SK-N-SH treated with all-trans-retinoic acid at 6 μM for 48 hours (cell line): Measurements from ENCODE around the gene TRIM2.
A peak's percentile ranks its signal among the peaks of the same experiment; 100 is the strongest.

ENCODE experiments used
- ATAC-seq: fragments of 200-7000 bp; cut with Tn5 transposase; 3 replicates; pipeline ENCODE4 v1.9.1; 2020; ENCODE audit warnings: mild to moderate bottlenecking, moderate library complexity
- ARNTL ChIP-seq: fragments of 450-650 bp; formaldehyde crosslinking; IDR thresholded peaks from 2 replicates; pipeline ENCODE4 v1.5.0; 2020; ENCODE audit warnings: low read depth, mild to moderate bottlenecking, moderate library complexity, borderline replicate concordance
- BACH2 ChIP-seq: fragments of 250-450 bp; sonication (Bioruptor Pico); IDR thresholded peaks from 2 replicates; pipeline ENCODE4 v1.9.0; 2021; ENCODE audit warnings: mild to moderate bottlenecking, borderline replicate concordance
- CREB5 ChIP-seq: fragments of 250-450 bp; sonication (Bioruptor Pico); IDR thresholded peaks from 2 replicates; pipeline ENCODE4 v1.5.1; 2020; ENCODE audit warnings: low read depth, mild to moderate bottlenecking, moderate library complexity
- CSDC2 ChIP-seq: fragments of 250-450 bp; sonication (Bioruptor Pico); IDR thresholded peaks from 2 replicates; pipeline ENCODE4 v1.5.0; 2020; ENCODE audit warnings: mild to moderate bottlenecking, moderate library complexity
- ESRRG ChIP-seq: fragments of 250-450 bp; sonication (Bioruptor Pico); IDR thresholded peaks from 2 replicates; pipeline ENCODE4 v1.6.1; 2021; ENCODE audit warnings: mild to moderate bottlenecking
- GLIS3 ChIP-seq: fragments of 250-450 bp; sonication (Bioruptor Pico); IDR thresholded peaks from 2 replicates; pipeline ENCODE4 v1.5.0; 2020; ENCODE audit warnings: mild to moderate bottlenecking, moderate library complexity
- ISL1 ChIP-seq: fragments of 250-450 bp; sonication (Bioruptor Pico); IDR thresholded peaks from 2 replicates; pipeline ENCODE4 v2.1.2; 2022; ENCODE audit warnings: mild to moderate bottlenecking, moderate library complexity
- OSR1 ChIP-seq: fragments of 250-450 bp; sonication (Bioruptor Pico); IDR thresholded peaks from 2 replicates; pipeline ENCODE4 v1.8.0; 2022; ENCODE audit warnings: moderate library complexity, mild to moderate bottlenecking, inconsistent platforms
- POU6F1 ChIP-seq: fragments of 250-450 bp; sonication (Bioruptor Pico); IDR thresholded peaks from 2 replicates; pipeline ENCODE4 v1.8.0; 2021; ENCODE audit warnings: low read depth, mild to moderate bottlenecking, moderate library complexity, borderline replicate concordance
- PPARA ChIP-seq: fragments of 250-450 bp; sonication (Bioruptor Pico); IDR thresholded peaks from 2 replicates; pipeline ENCODE4 v1.5.0; 2020; ENCODE audit warnings: mild to moderate bottlenecking, borderline replicate concordance
- RARB ChIP-seq: fragments of 250-450 bp; sonication (Bioruptor Pico); IDR thresholded peaks from 2 replicates; pipeline ENCODE4 v1.8.0; 2021; ENCODE audit warnings: mild to moderate bottlenecking, moderate library complexity
- SNAI2 ChIP-seq: fragments of 250-450 bp; sonication (Bioruptor Pico); IDR thresholded peaks from 2 replicates; pipeline ENCODE4 v1.5.0; 2020; ENCODE audit warnings: mild to moderate bottlenecking, moderate library complexity
- TCF4 ChIP-seq: fragments of 250-450 bp; sonication (Bioruptor Pico); IDR thresholded peaks from 2 replicates; pipeline ENCODE4 v1.8.0; 2021; ENCODE audit warnings: mild to moderate bottlenecking, moderate library complexity, borderline replicate concordance
- TOX ChIP-seq: fragments of 250-450 bp; sonication (Bioruptor Pico); IDR thresholded peaks from 2 replicates; pipeline ENCODE4 v1.8.0; 2021; ENCODE audit warnings: mild to moderate bottlenecking, moderate library complexity, borderline replicate concordance
- TSHZ2 ChIP-seq: fragments of 250-450 bp; sonication (Bioruptor Pico); IDR thresholded peaks from 2 replicates; pipeline ENCODE4 v1.5.0; 2020; ENCODE audit warnings: mild to moderate bottlenecking, moderate library complexity
- ZC3H10 ChIP-seq: fragments of 250-450 bp; sonication (Bioruptor Pico); IDR thresholded peaks from 2 replicates; pipeline ENCODE4 v1.5.1; 2021; ENCODE audit warnings: mild to moderate bottlenecking, moderate library complexity
- ZFP3 ChIP-seq: fragments of 250-450 bp; sonication (Bioruptor Pico); IDR thresholded peaks from 2 replicates; pipeline ENCODE4 v1.5.0; 2020; ENCODE audit warnings: mild to moderate bottlenecking, moderate library complexity
- ZFP30 ChIP-seq: fragments of 450-650 bp; formaldehyde crosslinking; IDR thresholded peaks from 2 replicates; pipeline ENCODE4 v1.5.0; 2022; ENCODE audit warnings: mild to moderate bottlenecking, moderate library complexity
- ZNF565 ChIP-seq: fragments of 450-650 bp; formaldehyde crosslinking; conservative IDR thresholded peaks from 2 replicates; pipeline ENCODE4 v1.5.0; 2020; ENCODE audit warnings: low read depth, mild to moderate bottlenecking, moderate library complexity
- ZNF70 ChIP-seq: fragments of 450-650 bp; formaldehyde crosslinking; IDR thresholded peaks from 2 replicates; pipeline ENCODE4 v1.5.0; 2020; ENCODE audit warnings: mild to moderate bottlenecking, moderate library complexity
- ZNF8 ChIP-seq: fragments of 450-650 bp; formaldehyde crosslinking; IDR thresholded peaks from 2 replicates; pipeline ENCODE4 v1.5.0; 2020; ENCODE audit warnings: mild to moderate bottlenecking, moderate library complexity
- TF ChIP-seq, protein P1 (sequence below): fragments of 250-450 bp; sonication (Bioruptor Pico); IDR thresholded peaks from 2 replicates; pipeline ENCODE4 v1.8.0; 2020; ENCODE audit warnings: mild to moderate bottlenecking, moderate library complexity, borderline replicate concordance
- TF ChIP-seq, protein P2 (sequence below): fragments of 250-450 bp; sonication (Bioruptor Pico); IDR thresholded peaks from 2 replicates; pipeline ENCODE4 v1.5.1; 2021; ENCODE audit warnings: mild to moderate bottlenecking, moderate library complexity

The TRIM2 gene

DNA sequence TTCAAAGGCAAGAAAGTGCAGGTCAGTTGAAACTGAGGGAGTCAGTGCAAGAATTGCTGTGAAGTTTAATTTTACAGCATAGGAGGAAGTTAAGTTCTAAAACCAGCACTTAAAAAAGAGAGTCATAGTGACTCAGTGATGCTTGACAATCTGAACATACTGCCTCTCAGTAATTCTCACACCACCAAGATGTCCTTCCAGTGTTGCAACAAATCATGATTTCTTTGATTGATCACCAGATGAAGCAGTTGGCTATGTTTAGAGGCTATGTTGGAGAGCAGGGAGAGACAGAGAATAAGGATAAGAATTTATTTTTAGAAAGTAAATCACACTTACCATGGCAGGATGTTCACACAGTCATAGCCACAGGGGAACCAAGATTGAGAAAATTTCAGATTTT, 13.2 kb downstream of the TRIM2 start:
- TF ChIP-seq SNAI2 (CRISPR knock-in tag), result no peak
- TF ChIP-seq, protein P1, sequence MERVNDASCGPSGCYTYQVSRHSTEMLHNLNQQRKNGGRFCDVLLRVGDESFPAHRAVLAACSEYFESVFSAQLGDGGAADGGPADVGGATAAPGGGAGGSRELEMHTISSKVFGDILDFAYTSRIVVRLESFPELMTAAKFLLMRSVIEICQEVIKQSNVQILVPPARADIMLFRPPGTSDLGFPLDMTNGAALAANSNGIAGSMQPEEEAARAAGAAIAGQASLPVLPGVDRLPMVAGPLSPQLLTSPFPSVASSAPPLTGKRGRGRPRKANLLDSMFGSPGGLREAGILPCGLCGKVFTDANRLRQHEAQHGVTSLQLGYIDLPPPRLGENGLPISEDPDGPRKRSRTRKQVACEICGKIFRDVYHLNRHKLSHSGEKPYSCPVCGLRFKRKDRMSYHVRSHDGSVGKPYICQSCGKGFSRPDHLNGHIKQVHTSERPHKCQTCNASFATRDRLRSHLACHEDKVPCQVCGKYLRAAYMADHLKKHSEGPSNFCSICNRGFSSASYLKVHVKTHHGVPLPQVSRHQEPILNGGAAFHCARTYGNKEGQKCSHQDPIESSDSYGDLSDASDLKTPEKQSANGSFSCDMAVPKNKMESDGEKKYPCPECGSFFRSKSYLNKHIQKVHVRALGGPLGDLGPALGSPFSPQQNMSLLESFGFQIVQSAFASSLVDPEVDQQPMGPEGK, result no peak
- TF ChIP-seq ZFP3, result no peak
- no peak for TF ChIP-seq GLIS3 (CRISPR knock-in tag)
- no peak for TF ChIP-seq ZFP30
- no peak for TF ChIP-seq ESRRG (CRISPR knock-in tag)
- ATAC-seq, result no peak

DNA sequence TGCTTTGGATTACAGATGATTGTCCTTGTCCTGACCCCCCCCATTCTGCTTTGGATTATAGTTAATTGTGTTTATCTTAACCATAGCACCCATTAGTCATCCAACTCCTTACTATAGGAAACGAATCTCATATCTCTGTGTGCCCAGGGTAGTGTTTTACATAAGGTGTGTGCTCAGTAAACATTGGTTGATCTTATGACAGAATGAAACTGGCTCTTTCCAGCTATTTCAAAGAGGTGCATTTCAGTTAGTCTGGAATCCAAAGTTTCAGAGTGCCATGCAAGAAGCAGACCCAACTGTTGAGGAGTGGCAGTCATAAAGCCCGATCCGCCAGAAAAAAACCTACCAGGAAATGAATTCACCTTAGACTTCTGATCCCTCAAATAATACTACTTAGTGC, 14.7 kb downstream of the TRIM2 start:
- no peak for ATAC-seq
- TF ChIP-seq TSHZ2 (CRISPR knock-in tag) (no peak), CSDC2 (CRISPR knock-in tag) (no peak), ZNF70 (no peak), POU6F1 (no peak), ZFP3 (no peak), ZNF565 (CRISPR knock-in tag) (no peak), ARNTL (CRISPR knock-in tag) (no peak), TCF4 (no peak), OSR1 (CRISPR knock-in tag) (no peak), ZFP30 (no peak), TOX (CRISPR knock-in tag) (no peak), GLIS3 (CRISPR knock-in tag) (no peak), ZC3H10 (no peak), CREB5 (no peak), BACH2 (no peak), ZNF8 (CRISPR knock-in tag) (no peak)
- TF ChIP-seq, protein P1, result no peak
- TF ChIP-seq, protein P2, sequence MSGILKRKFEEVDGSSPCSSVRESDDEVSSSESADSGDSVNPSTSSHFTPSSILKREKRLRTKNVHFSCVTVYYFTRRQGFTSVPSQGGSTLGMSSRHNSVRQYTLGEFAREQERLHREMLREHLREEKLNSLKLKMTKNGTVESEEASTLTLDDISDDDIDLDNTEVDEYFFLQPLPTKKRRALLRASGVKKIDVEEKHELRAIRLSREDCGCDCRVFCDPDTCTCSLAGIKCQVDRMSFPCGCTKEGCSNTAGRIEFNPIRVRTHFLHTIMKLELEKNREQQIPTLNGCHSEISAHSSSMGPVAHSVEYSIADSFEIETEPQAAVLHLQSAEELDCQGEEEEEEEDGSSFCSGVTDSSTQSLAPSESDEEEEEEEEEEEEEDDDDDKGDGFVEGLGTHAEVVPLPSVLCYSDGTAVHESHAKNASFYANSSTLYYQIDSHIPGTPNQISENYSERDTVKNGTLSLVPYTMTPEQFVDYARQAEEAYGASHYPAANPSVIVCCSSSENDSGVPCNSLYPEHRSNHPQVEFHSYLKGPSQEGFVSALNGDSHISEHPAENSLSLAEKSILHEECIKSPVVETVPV (CRISPR knock-in tag), result no peak

DNA sequence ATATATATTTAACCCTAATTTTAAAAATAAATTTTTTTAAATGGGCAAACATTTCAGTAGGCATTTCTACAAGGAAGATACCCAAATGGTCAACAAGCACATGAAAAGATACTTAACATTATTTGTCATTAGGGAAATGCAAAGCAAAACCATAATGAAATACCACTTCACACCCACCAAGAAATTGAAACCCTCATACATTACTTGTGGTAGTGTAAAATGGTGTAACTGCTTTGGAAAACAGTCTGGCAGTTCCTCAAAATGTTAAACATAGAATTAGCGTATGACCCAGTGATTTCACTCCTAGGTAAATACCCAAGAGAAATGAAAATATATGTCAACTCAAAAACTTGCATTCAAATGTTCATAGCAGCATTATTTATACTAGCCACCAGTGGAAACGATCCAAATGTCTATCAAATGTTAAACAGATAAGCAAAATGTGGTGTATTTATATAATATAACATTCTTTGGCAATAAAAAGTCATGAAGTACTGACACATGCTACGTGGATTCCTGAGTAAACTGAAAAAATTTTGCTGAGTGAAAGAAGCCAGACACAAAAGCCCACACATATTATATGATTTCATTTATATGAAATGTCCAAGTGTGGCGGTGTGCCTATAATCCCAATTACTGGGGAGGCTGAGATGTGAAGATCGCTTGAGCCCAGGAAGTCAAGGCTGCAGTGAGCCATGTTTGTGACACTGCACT, 16.6 kb downstream of the TRIM2 start:
- TF ChIP-seq, protein P1, result no peak
- TF ChIP-seq PPARA (CRISPR knock-in tag), result no peak
- TF ChIP-seq SNAI2 (CRISPR knock-in tag), result no peak
- no peak for TF ChIP-seq ZNF8 (CRISPR knock-in tag)
- peak; percentile 89 for TF ChIP-seq ISL1 (CRISPR knock-in tag)
- peak; percentile 36; the same call in 1 of the 2 replicates for TF ChIP-seq TCF4
- TF ChIP-seq BACH2, result no peak
- TF ChIP-seq GLIS3 (CRISPR knock-in tag), result 0 out of 2 replicates have a peak, but pooled peaks have one; percentile 34
- TF ChIP-seq RARB, result no peak
- ATAC-seq, result no peak; the same call in 2 of the 3 replicates
